Smooth muscle cell (in vitro differentiated cells): ENCODE data around the gene JPH4. TPM values are rescaled to one million over a fixed set of nuclear protein-coding genes. Genes with fewer than 3 reads are reported as not detected.
"Not testable (repeated sequence)": the region's sequence is repeated elsewhere in the genome, so short reads cannot be mapped to it uniquely, and the experiment has no call there.

ENCODE experiments used
- DNase-seq: peaks from one replicate; lab custom pipeline; 2025; ENCODE audit not compliant: unreplicated experiment; lab: John Stamatoyannopoulos, UW
- H2AFZ ChIP-seq: fragments of 200-600 bp; sonication (generic); 2 replicates; pipeline ENCODE4 v1.6.0; 2016; ENCODE audit warnings: antibody characterized with exemption, low read depth, mild to moderate bottlenecking
- H3F3A ChIP-seq: fragments of 200-600 bp; sonication (generic); 2 replicates; pipeline ENCODE4 v1.6.0; 2017; ENCODE audit warnings: antibody characterized with exemption, low read depth
- H3K27ac ChIP-seq: fragments of 200-600 bp; sonication (generic); 2 replicates; pipeline ENCODE4 v1.5.1; 2016; ENCODE audit warnings: low read depth, mild to moderate bottlenecking
- H3K27me3 ChIP-seq: fragments of 200-600 bp; sonication (generic); 2 replicates; pipeline ENCODE4 v1.6.1; 2016; ENCODE audit warnings: low read depth, mild to moderate bottlenecking
- H3K36me3 ChIP-seq: fragments of 200-600 bp; sonication (generic); 2 replicates; pipeline ENCODE4 v1.5.1; 2016; ENCODE audit warnings: low read depth
- H3K4me1 ChIP-seq: fragments of 200-600 bp; sonication (generic); 2 replicates; pipeline ENCODE4 v1.5.1; 2016; ENCODE audit warnings: low read depth
- H3K4me2 ChIP-seq: fragments of 200-600 bp; sonication (generic); 2 replicates; pipeline ENCODE4 v1.6.0; 2016; ENCODE audit warnings: mild to moderate bottlenecking
- H3K4me3 ChIP-seq: fragments of 200-600 bp; sonication (generic); 2 replicates; pipeline ENCODE4 v1.5.1; 2016; ENCODE audit warnings: mild to moderate bottlenecking
- H3K79me2 ChIP-seq: fragments of 200-600 bp; sonication (generic); 2 replicates; pipeline ENCODE4 v1.6.0; 2016; ENCODE audit warnings: low read depth, mild to moderate bottlenecking
- H3K9ac ChIP-seq: fragments of 200-600 bp; sonication (generic); 2 replicates; pipeline ENCODE4 v1.6.0; 2016; ENCODE audit warnings: low read depth
- H3K9me3 ChIP-seq: fragments of 200-600 bp; sonication (generic); replicated peaks from 2 replicates; pipeline ENCODE4 v1.5.1; 2016; ENCODE audit warnings: low read depth
- H4K20me1 ChIP-seq: fragments of 200-600 bp; sonication (generic); 2 replicates; pipeline ENCODE4 v1.6.0; 2016; ENCODE audit warnings: low read depth
- CTCF ChIP-seq: fragments of 200-600 bp; sonication (generic); IDR thresholded peaks from 2 replicates; pipeline ENCODE4 v1.5.1; 2017; ENCODE audit warnings: borderline replicate concordance, mild to moderate bottlenecking, antibody characterized with exemption; ENCODE audit not compliant: insufficient read depth, poor library complexity, severe bottlenecking
- WGBS: methylation state at CpG from one replicate; pipeline ENCODE4 v1.1.7; 2016; ENCODE audit warnings: low lambda C conversion rate; 5-methylcytosine and 5-hydroxymethylcytosine counted together
- polyA plus RNA-seq: library from polyadenylated mRNA; unstranded; fragments of >200 nt; fragmentation: Nextera tagmentation; extraction: Ambion mirVana; gene quantifications from 2 replicates; pipeline ENCODE4 v1.2.1, GENCODE V29; 2016
- total RNA-seq: library from RNA; depleted of rRNA; stranded (reverse); fragments of >200 nt; gene quantifications from 2 replicates; pipeline ENCODE4 v1.2.3, GENCODE V29; 2014

JPH4 gene
- total and polyA plus RNA-seq, 2 experiments from 2014 or later: 2.4 TPM; not detected in 1

DNA sequence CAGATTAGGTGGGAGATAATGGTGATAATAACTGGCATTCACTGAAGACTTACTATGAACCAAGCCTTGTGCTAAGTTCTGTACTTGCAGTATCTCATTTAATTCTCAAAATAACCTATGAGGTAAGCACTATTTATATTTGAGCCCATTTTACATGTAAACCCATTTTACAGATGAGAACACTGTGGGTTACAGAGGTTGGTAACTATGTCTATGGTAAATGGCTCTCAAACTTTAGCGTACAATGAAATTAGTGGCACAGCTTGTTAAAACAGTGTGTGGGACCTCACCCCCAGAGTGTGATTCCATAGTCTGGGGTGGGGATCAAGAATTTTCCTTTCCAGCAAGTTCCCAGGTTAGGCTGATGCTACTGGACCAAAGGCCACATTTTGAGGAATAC is 22.2 kb upstream of the JPH4 start:
- H3K4me1 ChIP-seq: no peaks in the 10 kb centered on the region
- no peak overlapping the region for H3K4me2 ChIP-seq
- 80% methylated on average over 1 of the region's 1 CpG for WGBS
- no peak overlapping the region for H3K9ac ChIP-seq
- H2AFZ ChIP-seq: no peak overlapping the region
- no peaks in the 10 kb centered on the region for H3K27me3 ChIP-seq
- TF ChIP-seq CTCF: no peak
- H4K20me1 ChIP-seq: no peaks in the 10 kb centered on the region
- no peaks in the 10 kb centered on the region for H3K36me3 ChIP-seq
- no peaks in the 10 kb centered on the region for H3K9me3 ChIP-seq
- H3K79me2 ChIP-seq: no peaks in the 10 kb centered on the region
- H3K4me3 ChIP-seq: no peak overlapping the region
- H3F3A ChIP-seq: no peaks in the 10 kb centered on the region
- H3K27ac ChIP-seq: no peak overlapping the region
- no peak for DNase-seq

DNA sequence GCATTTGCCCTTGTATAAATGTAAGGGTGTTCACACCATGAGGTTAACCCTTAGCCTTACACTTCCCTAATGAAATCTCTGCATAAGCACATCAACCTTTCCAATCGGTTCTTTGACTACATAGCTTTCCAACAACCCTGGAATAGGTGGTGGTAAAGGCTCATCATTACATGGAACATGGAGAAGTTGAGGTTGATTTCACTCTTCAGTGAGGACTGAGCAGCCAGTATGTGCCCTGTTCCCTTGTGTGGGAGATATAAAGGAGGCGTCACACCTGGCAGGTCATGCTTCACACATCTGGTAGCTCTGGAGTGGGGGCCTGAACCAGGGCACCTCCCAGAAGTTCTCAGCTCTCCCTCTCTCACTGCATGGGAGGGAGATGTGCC is 21.7 kb upstream of the JPH4 start:
- Histone ChIP-seq H4K20me1 (no peaks in the 10 kb centered on the region), H3K79me2 (no peaks in the 10 kb centered on the region), H3K36me3 (no peaks in the 10 kb centered on the region), H3K4me3 (no peak overlapping the region), H3K9ac (no peak overlapping the region), H3F3A (no peaks in the 10 kb centered on the region), H3K9me3 (no peaks in the 10 kb centered on the region), H3K4me1 (no peaks in the 10 kb centered on the region), H3K4me2 (no peak overlapping the region), H3K27me3 (no peaks in the 10 kb centered on the region), H2AFZ (no peak overlapping the region), H3K27ac (no peak overlapping the region)
- no peak for DNase-seq
- no peak for TF ChIP-seq CTCF
- 58% methylated on average over 2 of the region's 2 CpGs for WGBS

GRCh38 chr14:23594191-23594590 is 15.6 kb upstream of the JPH4 start:
- not testable (repeated sequence) for H3K9ac ChIP-seq, H3K27me3 ChIP-seq, H3K4me2 ChIP-seq, H2AFZ ChIP-seq, H3K36me3 ChIP-seq, H4K20me1 ChIP-seq, DNase-seq, H3K4me3 ChIP-seq, H3K9me3 ChIP-seq, H3K27ac ChIP-seq, H3K79me2 ChIP-seq, H3K4me1 ChIP-seq, H3F3A ChIP-seq
- 87% methylated on average over 3 of the region's 3 CpGs for WGBS

DNA sequence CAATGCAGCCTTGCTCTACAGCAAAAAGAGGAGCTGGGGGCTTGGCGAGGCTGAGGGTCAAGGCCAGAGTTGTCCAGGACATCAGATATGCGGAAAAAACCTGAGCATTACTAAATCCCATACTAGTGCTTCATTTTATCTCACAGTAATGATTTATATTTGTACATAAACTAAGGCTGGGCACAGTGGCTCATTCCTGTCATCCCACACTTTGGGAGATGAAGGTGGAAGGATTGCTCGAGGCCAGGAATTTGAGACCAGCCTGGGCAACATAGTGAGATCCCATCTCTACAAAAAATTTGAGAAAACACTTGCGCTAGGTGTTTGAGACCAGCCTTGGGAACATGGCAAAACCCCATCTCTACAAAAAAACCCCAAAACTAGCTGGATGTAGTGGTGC is 11.6 kb upstream of the JPH4 start:
- H4K20me1 ChIP-seq: no peaks in the 10 kb centered on the region
- H3K27me3 ChIP-seq: no peaks in the 10 kb centered on the region
- H3K4me3 ChIP-seq: no peak overlapping the region
- no peak overlapping the region for H2AFZ ChIP-seq
- no peak for DNase-seq
- H3F3A ChIP-seq: no peaks in the 10 kb centered on the region
- no peak for TF ChIP-seq CTCF
- no peak overlapping the region for H3K4me2 ChIP-seq
- H3K36me3 ChIP-seq: no peaks in the 10 kb centered on the region
- H3K4me1 ChIP-seq: no peaks in the 10 kb centered on the region
- no peaks in the 10 kb centered on the region for H3K9me3 ChIP-seq
- H3K9ac ChIP-seq: no peak overlapping the region
- WGBS: 92% methylated on average over 4 of the region's 4 CpGs
- no peaks in the 10 kb centered on the region for H3K79me2 ChIP-seq
- no peak overlapping the region for H3K27ac ChIP-seq
